ENCODE measurements around the gene ANAPC4. TPM values are rescaled to one million over a fixed set of nuclear protein-coding genes. Genes with fewer than 3 reads are reported as not detected.

Gene ANAPC4, protein sequence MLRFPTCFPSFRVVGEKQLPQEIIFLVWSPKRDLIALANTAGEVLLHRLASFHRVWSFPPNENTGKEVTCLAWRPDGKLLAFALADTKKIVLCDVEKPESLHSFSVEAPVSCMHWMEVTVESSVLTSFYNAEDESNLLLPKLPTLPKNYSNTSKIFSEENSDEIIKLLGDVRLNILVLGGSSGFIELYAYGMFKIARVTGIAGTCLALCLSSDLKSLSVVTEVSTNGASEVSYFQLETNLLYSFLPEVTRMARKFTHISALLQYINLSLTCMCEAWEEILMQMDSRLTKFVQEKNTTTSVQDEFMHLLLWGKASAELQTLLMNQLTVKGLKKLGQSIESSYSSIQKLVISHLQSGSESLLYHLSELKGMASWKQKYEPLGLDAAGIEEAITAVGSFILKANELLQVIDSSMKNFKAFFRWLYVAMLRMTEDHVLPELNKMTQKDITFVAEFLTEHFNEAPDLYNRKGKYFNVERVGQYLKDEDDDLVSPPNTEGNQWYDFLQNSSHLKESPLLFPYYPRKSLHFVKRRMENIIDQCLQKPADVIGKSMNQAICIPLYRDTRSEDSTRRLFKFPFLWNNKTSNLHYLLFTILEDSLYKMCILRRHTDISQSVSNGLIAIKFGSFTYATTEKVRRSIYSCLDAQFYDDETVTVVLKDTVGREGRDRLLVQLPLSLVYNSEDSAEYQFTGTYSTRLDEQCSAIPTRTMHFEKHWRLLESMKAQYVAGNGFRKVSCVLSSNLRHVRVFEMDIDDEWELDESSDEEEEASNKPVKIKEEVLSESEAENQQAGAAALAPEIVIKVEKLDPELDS
- 10.5 and 15.2 TPM in 2 replicates for total RNA-seq

DNA sequence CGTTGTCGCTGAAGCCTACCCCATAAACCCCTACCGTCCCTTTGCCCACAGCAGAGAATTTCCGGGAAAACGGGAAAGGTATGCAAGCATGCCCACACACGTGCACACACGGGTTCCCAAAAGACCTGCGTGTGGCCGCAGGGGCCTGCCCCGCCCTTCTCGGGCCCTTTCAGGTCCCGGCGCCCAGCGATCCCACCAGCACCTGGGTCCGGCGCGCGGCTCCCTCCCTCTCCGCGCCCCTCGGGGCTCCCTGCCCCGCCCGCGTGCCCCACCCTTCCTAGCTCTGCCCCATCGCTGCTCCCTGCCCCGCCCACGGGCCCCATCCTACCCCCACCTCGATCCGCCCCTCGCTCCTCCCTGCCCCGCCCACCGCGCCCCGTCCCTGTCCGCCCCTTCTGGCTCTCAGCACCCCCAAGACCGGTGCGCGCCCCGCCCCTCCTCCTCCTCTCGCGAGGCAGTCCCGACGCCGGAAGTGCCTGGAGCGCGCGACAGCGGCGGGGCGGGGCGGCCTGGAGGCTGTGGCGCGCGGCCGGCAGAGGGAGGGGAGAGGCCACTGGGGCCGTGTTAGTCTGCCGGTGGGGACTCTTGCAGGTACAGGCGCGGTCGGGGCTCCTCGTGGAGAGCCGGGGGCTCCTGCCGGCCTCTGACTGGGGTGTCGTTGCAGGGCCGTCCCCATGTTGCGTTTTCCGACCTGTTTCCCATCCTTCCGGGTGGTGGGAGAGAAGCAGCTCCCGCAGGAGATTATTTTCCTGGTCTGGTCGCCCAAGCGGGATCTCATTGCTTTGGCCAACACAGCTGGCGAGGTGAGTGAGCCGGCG lies at the start of gene ANAPC4:
ANAPC4 (plus strand) TSS at position 510 of the 818 bp plus-strand sequence; CDS start at position 675, 165 bp downstream.

Other genes with a start within 250 kb of the ANAPC4 start
- 3.3 and 4.4 TPM in 2 replicates for gene SEPSECS, start 216.8 kb upstream of the ANAPC4 start, total RNA-seq
- 11.3 and 13.3 TPM in 2 replicates for gene PI4K2B, start 143.2 kb upstream of the ANAPC4 start, total RNA-seq
- 9.0 and 9.6 TPM in 2 replicates for gene ZCCHC4, start 64.5 kb upstream of the ANAPC4 start, total RNA-seq